GM19372 (cell line): ENCODE results near the gene KRT10.
"Not testable (repeated sequence)": the region's sequence is repeated elsewhere in the genome, so short reads cannot be mapped to it uniquely, and the experiment has no call there.

Source experiments
- ATAC-seq: cut with Tn5 transposase; IDR thresholded peaks from one replicate; pipeline ENCODE4 v1.9.1; 2021; ENCODE audit warnings: mild to moderate bottlenecking, low read depth, moderate library complexity; ENCODE audit not compliant: unreplicated experiment

The KRT10 gene

DNA sequence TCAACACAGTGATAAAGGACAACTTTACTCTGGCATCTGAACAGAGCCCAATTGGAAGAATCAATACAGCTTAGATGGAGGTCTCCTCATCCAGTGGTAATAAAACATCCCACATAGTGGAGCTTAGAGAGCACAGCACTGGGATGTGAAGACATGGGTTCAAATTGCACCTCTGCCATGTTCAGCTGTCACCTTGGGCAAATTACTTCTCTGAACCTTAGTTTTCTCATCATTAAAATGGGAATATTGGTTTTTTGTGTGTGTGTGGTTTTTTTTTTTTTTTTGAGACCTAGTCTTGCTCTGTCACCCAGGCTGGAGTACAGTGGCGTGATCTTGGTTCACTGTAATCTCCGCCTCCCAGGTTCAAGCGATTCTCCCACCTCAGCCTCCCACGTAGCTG is 13.6 kb upstream of the KRT10 start:
- no peak for ATAC-seq

DNA sequence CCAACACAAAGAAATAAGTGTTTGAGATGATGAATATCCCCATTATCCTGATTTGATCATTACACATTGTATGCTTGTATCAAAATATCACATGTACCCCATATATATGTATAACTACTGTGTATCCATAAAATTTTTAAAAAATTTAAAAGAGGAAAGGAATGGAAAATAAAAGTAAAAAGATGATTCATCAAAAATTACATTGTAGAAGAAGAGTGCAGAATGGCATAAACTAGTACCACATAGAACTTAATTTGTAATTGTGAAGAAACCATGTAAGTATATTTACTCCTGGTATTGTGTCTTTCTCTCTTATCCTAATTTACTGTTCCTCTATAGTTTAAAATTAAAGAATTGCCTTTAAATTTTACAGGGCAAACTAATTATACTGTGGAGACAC is 11.5 kb upstream of the KRT10 start:
- ATAC-seq, result no peak

DNA sequence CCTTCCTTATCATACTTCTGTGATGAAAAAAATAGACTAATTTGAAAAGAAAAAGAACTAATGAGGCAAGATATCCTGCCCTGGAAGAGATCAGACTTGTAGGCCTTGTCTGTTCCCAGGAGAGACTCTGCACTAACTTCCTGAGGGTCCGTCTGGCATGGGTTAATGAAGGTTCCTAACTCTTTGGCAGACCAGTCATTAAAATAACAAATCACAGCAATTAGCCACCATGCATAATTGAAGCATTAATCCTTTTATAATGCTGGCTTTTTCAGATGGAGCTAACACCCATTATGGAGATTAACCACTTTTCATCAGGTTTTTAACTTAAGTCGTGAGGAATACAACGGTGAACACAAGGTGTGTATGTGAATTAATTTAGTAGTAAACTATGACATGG is 10.4 kb upstream of the KRT10 start:
- no peak for ATAC-seq

DNA sequence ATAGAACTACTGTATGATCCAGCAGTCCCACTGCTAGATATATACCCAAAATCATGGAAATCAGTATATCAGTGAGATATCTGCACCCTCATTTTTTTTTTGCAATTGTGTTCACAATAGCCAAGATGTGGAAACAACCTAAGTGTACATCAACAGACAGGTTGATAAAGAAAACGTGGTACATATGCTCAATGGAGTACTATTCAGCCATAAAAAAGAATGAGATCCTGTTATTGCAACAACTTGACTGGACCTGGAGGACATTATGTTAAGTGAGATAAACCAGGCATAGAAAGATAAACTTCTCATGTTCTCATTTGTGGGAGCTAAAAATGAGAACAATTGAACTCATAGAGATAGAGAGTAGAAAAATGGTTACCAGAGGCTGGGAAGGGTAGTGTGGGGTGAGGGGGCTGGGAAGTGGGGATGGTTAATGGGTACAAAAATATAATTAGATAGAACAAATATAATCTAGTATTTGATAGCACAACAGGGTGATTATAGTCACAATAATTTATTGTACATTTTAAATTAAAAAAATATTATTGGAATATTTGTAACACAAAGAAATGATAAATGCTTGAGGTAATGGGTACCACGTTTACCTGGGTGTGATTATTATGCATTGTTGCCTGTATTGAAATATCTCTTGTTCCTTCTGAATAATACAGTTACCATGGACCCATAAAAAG is 7.8 kb upstream of the KRT10 start:
- no peak for ATAC-seq

DNA sequence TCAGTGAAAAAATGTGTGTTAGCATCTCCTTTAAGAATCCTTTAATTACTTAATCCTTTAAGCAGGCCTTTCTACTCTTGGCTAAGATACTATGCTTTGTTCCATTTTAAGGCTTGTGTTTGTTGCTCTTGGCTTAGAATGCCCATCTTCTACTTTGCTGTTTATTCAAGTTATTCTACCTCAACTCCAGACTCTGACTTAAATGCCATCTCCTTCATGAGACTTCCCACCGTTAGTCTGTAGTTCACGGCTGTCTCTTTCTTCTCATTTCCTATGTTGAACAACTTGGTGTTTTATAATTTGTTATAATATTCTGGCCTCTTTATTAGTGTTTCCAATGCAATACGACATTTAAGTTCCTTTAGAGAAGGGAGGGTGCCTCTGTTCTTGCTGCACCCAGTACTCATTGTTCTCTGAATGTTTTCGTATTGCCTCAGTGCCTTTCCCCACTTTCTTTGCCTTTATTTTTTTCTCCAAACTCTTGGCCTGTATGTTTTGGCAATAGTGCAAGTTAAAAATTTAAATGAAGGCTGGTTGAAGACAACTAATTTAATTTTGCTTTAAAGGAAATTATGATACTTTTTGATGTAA is 6.1 kb upstream of the KRT10 start:
- ATAC-seq, result no peak

GRCh38 chr17:40827746-40828453 is 5.5 kb upstream of the KRT10 start:
- no peak for ATAC-seq

GRCh38 chr17:40825599-40825998 is 3.2 kb upstream of the KRT10 start:
- no peak for ATAC-seq

- ATAC-seq, result no peak
These were observed 1.8 kb upstream of the KRT10 start for GRCh38 chr17:40824015-40824832.

GRCh38 chr17:40821536-40821935 is 878 bp downstream of the KRT10 start:
- ATAC-seq, result no peak

GRCh38 chr17:40820228-40820838 is 2.1 kb downstream of the KRT10 start:
- ATAC-seq, result no peak

DNA sequence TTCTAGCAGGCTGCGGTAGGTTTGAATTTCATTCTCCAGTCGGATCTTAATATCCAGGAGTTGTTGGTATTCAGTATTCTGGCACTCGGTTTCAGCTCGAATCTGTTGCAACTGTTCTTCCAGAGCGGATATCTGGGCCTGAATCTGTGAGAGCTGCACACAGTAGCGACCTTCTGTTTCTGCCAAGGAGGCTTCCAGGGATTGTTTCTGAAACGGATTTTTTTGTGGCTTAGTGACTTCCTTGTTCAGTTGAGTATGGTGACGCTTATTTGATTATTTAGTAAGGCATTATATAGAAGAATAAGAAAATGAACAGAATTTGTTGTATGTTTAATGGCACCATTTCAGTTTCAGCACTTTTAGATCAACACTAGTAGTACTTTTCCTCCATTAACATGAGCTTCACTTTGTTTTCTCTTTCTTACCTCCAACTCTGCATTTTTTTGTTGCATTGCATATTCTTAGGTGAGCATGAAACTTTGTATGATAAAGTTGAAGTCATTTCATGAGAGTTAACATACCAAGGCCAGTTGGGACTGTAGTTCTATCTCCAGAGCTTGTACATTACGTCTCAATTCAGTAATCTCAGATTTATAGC is 2.8 kb downstream of the KRT10 start:
- ATAC-seq, result no peak

DNA sequence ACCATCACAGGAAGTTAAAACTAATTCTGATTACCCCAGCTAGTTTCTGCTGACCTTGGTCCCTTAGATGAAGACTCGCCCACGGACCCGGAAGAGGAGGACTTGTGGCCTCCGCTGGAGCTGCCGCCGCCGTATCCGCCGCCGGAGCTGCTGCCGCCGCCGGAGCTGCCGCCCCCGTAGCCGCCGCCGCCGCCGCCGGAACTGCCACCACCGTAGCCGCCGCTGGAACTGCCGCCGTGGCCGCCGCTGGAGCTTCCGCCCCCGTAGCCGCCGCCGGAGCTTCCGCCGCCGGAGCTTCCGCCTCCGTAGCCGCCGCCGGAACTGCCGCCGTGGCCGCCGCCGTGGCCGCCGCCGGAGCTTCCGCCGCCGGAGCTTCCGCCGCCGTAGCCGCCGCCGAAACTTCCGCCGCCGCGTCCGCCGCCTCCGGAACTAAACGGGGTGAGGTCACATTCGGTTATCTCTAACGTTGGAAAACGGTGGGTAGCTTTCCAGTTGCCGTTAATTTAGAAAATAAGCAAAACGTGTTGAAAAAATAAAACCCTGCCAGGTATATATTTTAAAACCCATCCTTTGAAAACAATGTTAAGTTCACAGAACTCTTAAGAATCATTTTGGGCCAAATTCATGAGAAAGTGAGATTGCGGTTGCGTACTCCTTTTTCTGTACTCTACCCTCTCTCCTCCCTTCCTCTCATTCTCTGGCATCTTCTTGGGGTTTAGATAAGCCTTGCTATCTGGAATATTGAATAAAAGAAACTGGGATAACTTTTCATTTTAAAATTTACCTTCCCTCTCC is 3.5 kb downstream of the KRT10 start:
- peak; percentile 83 for ATAC-seq

- ATAC-seq, result no peak
These were observed 4.1 kb downstream of the KRT10 start for GRCh38 chr17:40818343-40818732.

DNA sequence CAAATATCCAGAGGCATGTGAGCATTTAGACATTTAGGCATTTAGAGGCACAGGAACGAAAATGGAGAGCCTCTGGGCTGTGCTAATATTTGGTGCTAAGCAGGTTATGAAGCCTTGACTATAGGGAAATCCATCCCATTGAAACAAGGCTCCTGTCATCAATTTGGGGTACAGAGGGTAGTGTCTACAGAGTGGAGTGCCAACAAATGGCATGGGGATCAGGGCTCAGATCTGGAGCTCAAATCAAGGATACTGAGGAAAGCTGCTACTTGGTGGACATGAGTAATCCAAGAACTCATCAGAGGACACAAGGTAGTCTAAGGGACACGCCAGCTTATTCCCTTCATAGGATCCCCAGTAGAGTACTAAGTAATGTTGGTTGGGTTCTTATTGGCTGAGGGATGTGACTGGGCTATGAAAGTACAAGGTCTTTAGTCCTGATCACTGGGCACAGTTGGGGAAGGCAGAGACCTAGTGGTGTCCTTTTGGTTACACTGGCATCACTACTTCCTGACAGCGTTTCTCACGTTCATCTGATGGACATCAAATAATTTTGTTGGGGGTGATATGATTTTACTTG is 5.2 kb downstream of the KRT10 start:
- ATAC-seq, result no peak

DNA sequence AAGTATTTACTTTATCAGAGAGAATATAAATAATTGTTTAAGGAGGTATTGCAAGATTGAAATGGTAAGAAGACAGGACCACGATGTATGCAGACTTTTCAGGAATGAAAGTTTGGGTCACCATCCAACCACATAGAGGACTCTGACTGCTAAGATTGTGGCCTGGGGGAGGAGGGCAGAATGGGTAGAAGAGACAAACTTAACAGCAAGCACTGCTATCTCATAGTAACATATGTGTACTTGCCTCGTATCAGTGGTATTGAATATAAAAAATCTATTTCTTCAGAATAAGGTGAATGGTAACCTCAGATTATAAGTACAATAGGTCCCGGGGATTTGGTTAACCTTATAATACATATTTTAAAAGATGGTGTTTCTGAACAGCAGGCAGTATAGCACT is 5.8 kb downstream of the KRT10 start:
- no peak for ATAC-seq

DNA sequence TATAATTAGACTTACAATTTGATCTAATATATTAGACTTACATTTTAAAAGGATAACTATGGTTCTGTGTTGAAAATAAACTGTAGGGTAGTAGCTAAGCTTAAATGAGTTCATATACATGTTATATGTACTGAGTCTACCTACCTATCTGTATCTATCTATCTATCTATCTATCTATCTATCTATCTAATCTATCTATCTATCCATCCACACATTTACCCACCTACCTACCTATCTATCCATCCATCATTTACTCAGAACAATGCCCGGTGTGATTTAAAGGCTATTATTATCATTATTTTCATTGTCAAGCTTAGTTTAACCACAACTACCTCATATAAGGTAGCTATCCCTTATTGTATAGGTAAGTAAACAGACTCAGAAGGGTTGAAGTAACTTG is 7.0 kb downstream of the KRT10 start:
- no peak for ATAC-seq

GRCh38 chr17:40814657-40815056 is 7.8 kb downstream of the KRT10 start:
- not testable (repeated sequence) for ATAC-seq

GRCh38 chr17:40813804-40814203 is 8.6 kb downstream of the KRT10 start:
- no peak for ATAC-seq

- ATAC-seq, result no peak
These were observed 9.8 kb downstream of the KRT10 start for GRCh38 chr17:40812639-40813038.
